ENCODE data around the gene NPIPB13.
"Not testable (repeated sequence)": the region's sequence is repeated elsewhere in the genome, so short reads cannot be mapped to it uniquely, and the experiment has no call there.

NPIPB13 gene

DNA sequence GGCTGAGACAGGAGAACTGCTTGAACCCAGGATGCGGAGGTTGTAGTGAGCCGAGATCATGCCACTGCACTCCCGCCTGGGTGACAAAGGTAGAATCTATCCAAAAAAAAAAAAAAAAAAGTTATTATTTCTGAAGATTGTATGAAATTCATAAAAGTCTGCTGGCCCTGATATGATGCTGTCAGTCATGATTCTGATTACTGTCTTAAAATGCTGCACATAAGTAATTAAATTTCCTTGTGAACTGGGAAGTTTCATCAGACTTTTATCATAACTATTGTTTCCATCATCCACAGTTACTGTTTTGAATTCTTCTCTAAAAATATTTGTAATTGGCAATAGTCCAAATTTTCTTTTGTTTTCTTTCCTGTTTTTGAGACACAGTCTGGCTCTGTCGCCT is at the start of gene NPIPB13:
Gene NPIPB13, minus strand, starts transcription at position 101 of the 400 bp plus-strand sequence. CDS start 2,906 bp downstream, outside the sequence.
- DNase-seq = not testable (repeated sequence)

DNA sequence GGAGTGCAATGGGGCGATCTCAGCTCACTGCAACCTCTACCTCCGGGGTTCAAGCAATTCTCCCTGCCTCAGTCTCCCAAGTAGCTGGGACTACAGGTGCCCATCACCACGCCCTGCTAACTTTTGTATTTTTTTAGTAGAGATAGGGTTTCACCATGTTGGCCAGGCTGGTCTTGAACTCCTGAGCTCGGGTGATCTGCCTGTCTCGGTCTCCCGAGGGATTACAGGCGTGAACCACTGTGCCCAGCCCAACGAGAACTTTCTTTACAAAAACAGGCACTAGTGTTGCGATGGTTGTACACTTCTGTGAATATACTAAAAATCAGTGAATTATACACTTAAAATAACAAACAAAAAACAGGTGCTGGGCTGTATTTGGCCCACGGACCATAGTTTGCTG is 34.1 kb upstream of the NPIPB13 start:
- DNase-seq = not testable (repeated sequence)

DNA sequence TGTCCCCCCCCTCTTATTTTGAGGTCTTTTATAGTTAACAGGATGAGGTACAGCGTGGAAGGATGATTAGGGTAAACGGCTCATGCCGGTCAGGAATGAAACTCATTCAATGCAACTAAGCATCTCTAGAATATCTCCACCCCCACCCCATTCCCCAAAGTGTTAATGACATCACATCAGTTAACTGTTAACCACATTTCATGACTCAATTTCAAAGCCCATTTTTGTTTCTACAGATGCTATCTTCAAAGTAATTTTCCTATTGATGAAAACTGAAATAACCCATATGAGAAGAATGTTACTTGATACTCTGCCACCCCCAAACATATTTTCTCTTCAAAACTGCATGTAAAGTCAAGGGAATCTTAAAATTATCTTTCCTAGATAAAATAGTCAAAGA is 30.2 kb upstream of the NPIPB13 start:
- DNase-seq = not testable (repeated sequence)

DNA sequence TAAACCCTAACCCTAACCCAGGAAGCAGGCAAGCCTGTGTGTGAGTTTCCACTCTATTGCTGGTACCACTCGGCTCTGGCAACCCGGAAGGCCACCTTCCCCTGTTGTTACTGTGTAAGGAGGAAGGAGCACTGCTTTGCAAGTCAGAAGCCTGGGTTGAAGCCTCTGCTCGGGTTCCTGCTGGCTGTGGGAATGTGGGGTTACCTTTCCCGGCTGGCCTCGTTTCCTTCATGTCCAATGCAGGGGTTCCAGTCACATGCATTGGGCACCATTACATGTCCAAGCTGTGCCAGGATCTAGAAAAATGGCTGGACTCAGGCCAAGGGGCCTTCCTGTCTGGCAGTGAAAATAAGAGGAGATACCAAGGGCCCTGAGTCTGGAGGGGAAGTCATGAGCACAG is 31.2 kb downstream of the NPIPB13 start:
- not testable (repeated sequence) for DNase-seq

DNA sequence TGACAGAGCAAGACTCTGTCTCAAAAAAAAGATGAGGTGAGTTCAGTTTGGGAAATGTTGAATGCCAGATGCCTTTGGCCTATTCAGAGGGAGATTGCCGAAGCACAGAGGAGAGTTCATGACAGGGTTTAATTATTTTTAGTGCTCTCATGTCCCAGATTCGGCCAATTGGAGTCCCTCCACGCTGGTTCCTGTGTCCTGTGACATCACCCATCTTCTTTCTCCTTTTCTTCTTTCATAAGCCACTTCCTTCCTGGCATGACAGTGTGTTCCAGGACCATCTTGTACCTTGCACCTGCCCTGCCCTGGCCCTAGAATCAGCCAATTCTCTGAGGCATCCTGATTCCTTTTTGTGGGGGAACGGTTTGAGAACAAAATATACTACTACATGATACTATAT is 36.9 kb downstream of the NPIPB13 start:
- DNase-seq = not testable (repeated sequence)

DNA sequence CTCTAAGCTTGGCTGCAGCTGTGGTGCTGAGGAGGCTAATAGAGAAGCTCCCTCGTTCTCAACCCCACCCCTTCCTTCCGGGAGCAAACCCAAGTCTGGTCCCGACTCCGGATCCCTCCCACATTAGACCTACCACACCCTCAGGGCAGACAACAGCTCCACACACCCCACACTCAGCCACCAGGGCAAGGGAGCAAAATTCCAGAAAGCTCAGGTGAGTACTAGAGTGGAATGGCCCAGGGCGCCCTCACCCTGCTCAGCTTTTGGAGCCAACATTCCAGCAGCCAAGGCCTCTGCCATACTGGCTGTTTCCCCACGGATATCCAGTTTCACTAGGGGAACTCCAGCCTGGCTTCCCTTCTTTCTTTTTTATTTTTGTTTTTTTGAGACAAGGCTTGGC is 39.2 kb downstream of the NPIPB13 start:
- DNase-seq = not testable (repeated sequence)

DNA sequence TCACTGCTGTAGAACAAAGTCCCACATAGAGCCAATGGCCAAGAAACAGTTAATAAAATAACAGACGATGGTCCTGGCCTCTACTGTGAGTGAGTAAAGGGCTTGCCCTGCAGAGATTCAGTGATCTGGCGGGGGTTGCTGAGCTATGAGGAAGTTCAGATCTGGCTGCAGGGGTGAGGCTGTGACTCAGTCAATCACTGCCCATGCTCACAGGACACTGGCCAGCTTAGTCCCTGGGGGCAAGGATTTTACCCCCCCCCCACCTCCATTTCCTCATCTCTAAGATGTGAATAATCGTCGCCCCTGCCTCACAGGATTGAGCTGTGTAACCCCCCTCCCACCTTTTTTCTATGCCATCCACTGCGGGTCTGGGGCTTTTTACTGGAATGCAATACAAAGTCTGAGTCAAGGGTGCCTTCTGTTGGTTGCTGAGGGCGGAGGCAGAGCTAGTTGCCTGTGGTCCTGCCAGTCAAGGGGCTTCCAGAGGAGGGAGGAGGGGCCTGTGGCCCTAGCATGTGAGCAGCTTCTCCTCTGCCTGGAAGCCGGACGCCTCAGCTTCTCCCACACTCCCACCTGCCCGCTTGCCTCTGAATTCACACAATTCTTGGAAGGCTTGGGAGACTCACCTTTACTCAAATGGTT is 41.1 kb downstream of the NPIPB13 start:
- not testable (repeated sequence) for DNase-seq

DNA sequence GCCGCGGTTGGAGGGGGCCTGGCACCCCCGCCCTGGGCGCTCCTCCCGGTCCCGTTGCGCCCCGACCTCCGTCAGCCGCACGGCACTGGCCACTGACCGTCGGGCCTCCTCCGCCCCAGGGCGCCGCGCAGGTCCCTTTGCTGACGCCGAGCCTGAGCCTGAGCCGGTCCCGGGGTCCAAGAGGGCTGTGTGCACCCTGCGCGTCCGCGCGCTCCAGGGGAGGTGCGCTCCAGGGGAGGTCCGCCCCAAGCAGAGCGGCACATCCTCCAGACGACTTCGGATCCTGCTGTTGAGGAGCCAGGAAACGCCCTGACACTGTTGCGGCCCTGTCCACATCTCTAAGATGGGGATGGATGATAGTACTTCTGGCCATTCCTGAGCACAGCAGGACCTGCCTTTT is 42.0 kb downstream of the NPIPB13 start:
- DNase-seq = not testable (repeated sequence)

DNA sequence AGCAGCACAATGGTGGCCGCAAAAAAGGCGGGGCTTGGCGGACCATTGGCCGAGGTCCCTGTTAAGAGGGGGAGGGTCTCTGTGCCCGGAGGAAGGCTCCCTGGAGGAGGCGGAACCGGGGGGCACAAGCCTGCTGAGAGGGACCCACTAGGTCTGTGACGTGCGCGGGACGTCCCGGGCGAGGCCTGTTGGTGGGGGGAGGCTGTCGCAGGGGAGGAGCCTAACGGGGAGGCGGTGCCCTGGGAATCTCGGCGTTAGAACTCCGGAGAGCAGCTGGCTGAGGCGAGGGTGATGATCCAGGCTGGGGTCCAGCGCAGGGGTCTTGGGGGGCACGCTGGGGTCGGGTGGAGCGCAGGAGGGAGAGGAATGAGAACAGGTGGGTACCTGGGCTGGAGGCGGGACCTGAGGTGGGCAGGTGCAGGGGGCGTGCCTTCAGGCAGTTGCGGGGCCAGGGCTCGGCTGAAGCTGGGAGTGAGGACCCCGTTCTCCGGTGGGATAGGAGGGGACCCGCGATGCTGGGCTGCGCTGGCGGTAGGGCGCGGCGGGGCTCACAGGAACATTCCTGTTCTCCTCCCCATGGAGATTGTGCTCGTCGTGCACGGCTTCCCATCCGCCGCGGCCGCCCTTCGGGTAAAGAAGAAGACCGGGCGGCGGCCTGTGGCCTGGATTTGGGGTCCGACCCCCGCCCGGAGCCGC is 42.6 kb downstream of the NPIPB13 start:
- DNase-seq = not testable (repeated sequence)

DNA sequence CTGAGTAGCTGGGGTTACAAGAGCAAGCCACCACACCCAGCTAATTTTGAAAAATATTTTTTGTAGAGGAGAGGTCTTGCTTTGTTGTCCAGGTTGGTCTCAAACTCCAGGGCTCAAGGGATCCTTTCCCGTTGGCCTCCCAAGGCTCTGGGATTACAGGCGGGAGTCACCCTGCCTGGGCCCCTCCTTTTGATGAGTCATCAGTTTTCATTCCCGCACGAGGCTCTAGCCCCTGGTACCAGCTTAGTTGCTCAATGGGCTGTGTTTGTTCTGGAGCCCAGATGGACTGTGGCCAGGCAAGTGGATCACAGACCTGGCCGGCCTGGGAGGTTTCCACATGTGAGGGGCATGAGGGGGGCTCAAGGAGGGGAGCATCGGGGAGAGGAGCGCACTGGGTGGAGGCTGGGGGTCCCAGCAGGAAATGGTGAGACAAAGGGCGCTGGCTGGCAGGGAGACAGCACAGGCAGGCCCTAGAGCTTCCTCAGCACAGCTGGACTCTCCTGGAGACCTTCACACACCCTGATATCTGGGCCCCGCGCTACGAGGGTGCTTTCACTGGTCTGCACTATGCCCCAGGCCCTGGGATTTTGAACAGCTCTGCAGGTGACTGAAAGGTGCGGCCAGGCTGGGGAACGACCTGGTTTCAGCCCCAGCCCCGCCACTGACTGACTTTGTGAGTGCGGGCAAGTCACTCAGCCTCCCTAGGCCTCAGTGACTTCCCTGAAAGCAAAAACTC is 48.5 kb downstream of the NPIPB13 start:
- not testable (repeated sequence) for DNase-seq

DNA sequence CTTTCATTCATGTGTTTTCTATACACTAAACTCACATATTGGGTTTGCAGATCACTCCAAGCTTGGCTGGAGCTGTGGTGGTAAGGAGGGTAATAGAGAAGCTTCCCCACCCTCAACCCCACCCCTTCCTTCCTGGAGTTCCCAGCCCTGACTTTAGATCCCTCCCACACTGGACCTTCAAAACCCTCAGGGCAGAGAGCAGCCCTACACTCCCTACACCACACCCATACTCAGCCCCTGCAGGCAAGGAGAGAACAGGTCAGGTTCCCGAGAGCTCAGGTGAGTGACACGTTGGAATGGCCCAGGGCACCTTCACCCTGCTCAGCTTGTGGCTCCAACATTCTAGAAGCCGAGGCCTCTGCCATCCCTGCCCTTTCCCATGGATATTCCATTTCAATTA is 49.2 kb downstream of the NPIPB13 start, which contains the start of gene SULT1A3:
Gene SULT1A3, plus strand, starts transcription at position 207 of the 400 bp plus-strand sequence. CDS start 1,474 bp downstream, outside the sequence.
- not testable (repeated sequence) for DNase-seq

All from fibroblast of upper back skin (primary cell).